Stimulated activated CD4-positive, alpha-beta T cell treated with anti-CD3 and anti-CD28 coated beads, Interleukin-1b, Interleukin-23, amount 100 ng/mL, for 48 hours (primary cell): ENCODE measurements around the gene ATG4C.
"Not testable (repeated sequence)": the region's sequence is repeated elsewhere in the genome, so short reads cannot be mapped to it uniquely, and the experiment has no call there.

ENCODE experiments used
- DNase-seq: peaks from one replicate; pipeline ENCODE4 v3.0.0-alpha.2; 2020

ATG4C gene

GRCh38 chr1:62783736-62784508, at the start of gene ATG4C:
Gene ATG4C (plus strand): TSS chr1:62784132. CDS start chr1:62803787, 19,655 bp downstream.
- peak; percentile 93 for DNase-seq

- DNase-seq = no peak
Measured at GRCh38 chr1:62735491-62736171, 48.3 kb upstream of the ATG4C start.

- DNase-seq = not testable (repeated sequence)
Measured at GRCh38 chr1:62740701-62741100, 43.2 kb upstream of the ATG4C start.

- no peak for DNase-seq
Measured at GRCh38 chr1:62744611-62745577, 39.0 kb upstream of the ATG4C start.

GRCh38 chr1:62746086-62746808, 37.7 kb upstream of the ATG4C start:
- DNase-seq = no peak

DNA sequence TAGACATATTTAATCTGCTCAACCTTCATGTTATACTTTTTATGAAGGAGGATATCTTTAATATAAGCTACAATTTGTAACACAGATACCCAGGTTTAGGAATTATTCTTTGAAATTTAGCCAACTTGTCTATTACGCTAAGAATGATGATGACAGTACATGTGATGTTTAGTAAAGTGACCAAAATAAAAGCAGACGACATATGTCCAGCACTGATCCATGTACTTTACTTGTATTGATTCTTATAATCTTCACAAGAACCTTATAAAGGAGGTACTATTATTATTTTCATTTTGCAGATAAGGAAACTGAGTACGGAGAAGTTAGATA, 37.2 kb upstream of the ATG4C start:
- no peak for DNase-seq

GRCh38 chr1:62753031-62753965, 30.6 kb upstream of the ATG4C start:
- no peak for DNase-seq

- DNase-seq = not testable (repeated sequence)
Measured at GRCh38 chr1:62754938-62755337, 29.0 kb upstream of the ATG4C start.

- DNase-seq = not testable (repeated sequence)
Measured at GRCh38 chr1:62756255-62756884, 27.6 kb upstream of the ATG4C start.

GRCh38 chr1:62759232-62759875, 24.6 kb upstream of the ATG4C start:
- not testable (repeated sequence) for DNase-seq

- not testable (repeated sequence) for DNase-seq
Measured at GRCh38 chr1:62760021-62760782, 23.7 kb upstream of the ATG4C start.

DNA sequence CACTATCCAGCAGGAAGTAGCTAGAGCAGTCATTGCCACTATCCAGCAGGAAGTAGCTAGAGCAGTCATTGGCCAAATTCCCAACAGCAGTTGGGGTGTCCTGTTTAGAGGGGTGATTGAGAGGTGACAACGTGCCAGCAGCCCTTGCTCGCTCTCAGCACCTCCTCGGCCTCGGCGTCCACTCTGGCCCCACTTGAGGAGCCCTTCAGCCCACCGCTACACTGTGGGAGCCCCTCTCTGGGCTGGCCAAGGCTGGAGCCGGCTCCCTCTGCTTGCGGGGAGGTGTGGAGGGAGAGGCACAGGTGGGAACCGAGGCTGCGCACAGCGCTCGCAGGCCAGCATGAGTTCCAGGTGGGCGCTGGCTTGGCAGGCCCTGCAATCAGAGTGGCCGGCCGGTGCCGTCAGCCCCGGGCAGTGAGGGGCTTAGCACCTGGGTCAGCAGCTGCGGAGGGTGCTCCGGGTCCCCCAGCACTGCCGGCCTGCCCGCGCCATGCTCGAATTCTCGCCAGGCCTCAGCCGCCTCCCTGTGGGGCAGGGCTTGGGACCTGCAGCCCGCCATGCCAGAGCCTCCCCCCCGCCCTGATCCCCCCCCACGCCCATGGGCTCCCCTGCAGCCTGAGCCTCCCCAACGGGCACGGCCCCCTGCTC, 22.6 kb upstream of the ATG4C start:
- not testable (repeated sequence) for DNase-seq

DNA sequence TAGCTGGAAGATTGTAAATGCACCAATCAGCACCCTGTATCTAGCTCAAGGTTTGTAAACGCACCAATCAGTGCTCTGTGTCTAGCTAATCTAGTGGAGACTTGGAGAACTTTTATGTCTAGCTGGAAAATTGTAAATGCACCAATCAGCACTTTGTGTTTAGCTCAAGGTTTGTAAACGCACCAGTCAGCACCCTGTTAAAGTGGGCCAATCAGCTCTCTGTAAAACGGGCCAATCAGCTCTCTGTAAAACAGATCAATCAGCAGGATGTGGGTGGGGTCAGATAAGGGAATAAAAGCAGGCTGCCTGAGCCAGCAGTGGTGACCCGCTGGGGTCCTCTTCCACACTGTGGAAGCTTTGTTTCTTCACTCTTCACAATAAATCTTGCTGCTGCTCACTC, 21.9 kb upstream of the ATG4C start:
- not testable (repeated sequence) for DNase-seq

GRCh38 chr1:62765981-62766380, 18.0 kb upstream of the ATG4C start:
- DNase-seq = no peak

GRCh38 chr1:62768551-62768950, 15.4 kb upstream of the ATG4C start:
- not testable (repeated sequence) for DNase-seq

DNA sequence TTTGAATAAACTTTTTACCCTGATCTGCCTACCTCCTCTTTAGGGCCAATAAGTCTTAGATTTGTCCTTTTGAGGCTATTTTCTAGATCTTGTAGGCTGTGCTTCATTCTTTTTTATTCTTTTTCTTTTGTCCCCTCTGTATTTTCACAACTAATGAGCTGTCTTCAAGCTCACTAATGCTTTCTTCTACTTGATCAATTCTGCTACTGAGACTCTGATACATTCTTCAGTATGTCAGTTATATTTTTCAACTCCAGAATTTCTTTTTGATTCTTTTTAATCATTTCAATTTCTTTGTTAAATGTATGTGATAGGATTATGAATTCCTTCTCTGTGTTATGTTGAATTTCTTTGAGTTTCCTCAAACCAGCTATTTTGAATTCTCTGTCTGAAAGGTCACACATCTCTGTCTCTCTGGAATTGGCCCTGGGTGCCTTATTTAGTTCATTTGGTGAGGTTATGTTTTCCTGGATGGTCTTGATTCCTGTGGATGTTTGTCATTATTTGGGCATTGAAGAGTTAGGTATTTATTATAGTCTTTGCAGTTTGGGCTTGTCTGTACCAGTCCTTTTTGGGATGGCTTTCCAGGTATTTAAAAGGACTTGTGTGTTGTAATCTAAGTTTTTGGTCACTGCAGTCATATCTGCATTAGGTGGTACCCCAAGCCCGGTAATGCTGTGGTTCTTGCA, 11.2 kb upstream of the ATG4C start:
- no peak for DNase-seq

DNA sequence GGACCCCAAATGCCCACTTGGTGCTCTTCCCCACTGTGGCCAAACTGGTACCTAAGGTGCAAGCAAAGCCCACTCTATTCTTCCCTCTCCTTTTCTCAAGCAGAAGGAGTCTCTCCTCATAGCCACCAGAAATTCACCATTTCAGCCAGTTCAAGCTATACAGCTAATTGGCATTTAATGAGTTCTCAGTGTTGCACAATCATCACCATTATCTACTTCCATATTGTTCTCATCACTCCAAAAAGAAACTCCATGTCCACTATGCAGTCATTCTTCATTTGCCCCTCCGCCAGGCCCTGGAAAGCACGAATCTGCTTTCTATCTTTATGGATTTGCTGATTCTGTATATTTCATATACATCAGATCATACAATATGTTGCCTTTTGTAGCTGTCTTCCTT, 9.9 kb upstream of the ATG4C start:
- no peak for DNase-seq

- no peak for DNase-seq
Measured at GRCh38 chr1:62774971-62775595, 8.8 kb upstream of the ATG4C start.
